Stimulated activated CD8-positive, alpha-beta memory T cell treated with anti-CD3 and anti-CD28 coated beads, Interleukin-4, amount 100 ng/mL, for 48 hours (primary cell): Measurements from ENCODE around the gene RAD51B.
"Not testable (repeated sequence)": the region's sequence is repeated elsewhere in the genome, so short reads cannot be mapped to it uniquely, and the experiment has no call there.

ENCODE experiments used
- DNase-seq: peaks from one replicate; pipeline ENCODE4 v3.0.0-alpha.2; 2020

The RAD51B gene

GRCh38 chr14:68656452-68656851 lies 836.9 kb downstream of the RAD51B start:
- no peak for DNase-seq

GRCh38 chr14:68657300-68658028 lies 837.9 kb downstream of the RAD51B start:
- no peak for DNase-seq

GRCh38 chr14:68658029-68658509 lies 838.5 kb downstream of the RAD51B start:
- no peak for DNase-seq

- no peak for DNase-seq
Measured at GRCh38 chr14:68658943-68659931, 839.7 kb downstream of the RAD51B start.

DNA sequence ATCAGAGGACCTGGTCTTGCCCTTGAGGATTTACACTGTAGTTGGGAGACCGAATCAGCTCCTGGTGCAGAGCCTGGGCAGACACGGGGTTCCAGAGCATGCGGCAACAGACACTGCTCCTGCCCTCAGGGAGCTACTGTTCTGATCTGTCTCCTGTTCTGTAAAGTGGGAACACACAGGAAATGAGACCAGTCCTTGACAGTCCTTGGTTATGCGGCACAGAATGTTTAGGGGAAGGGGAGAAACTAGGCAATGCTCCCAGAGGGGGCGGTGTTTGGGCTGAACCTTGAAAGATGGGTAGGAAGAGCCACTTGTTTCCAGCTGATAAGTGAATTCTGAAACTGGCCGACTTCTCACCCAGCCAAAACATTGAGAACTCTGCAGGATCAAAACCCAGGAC lies 840.9 kb downstream of the RAD51B start:
- DNase-seq = no peak

GRCh38 chr14:68661226-68662225 lies 841.9 kb downstream of the RAD51B start:
- peak; percentile 19 for DNase-seq

GRCh38 chr14:68662392-68662791 lies 842.8 kb downstream of the RAD51B start:
- peak; percentile 23 for DNase-seq

- not testable (repeated sequence) for DNase-seq
Measured at GRCh38 chr14:68662826-68663225, 843.2 kb downstream of the RAD51B start.

DNA sequence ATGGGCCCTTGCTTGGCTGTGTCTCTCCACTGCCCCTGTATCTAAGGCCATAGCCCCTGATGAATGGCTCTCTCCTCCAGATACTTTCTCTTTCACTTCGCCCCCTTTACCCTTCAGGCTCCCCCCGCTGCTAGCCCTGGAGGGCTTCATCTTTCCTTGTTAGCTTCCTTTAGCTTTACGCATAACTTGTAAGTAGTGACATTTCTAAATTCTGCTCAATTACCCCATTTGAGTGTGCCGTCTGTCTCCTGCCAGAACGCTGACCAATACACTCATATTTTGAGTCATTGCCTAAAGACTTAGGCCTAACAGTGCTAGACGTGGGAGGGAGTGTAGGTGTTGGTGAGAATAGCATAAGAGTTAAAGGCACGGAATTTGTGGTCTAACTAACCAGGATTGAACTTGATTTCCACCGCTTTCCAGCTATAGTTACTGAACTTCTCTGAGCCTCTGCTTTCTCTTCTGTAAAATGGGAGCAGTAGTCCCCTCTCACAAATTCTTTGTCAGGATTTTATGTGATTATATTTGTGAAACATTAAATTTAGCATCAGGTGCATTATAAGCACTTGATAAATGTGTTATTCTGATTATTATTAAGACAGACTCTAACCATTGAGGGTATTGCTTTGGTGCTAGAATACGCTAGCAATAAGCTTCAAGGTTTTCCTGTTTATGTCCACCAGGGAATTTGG lies 844.0 kb downstream of the RAD51B start:
- peak; percentile 69 for DNase-seq

- peak; percentile 53 for DNase-seq
Measured at GRCh38 chr14:68664225-68664681, 844.7 kb downstream of the RAD51B start.

GRCh38 chr14:68665131-68665530 lies 845.6 kb downstream of the RAD51B start:
- DNase-seq = peak; percentile 21

- DNase-seq = no peak
Measured at GRCh38 chr14:68665792-68666204, 846.2 kb downstream of the RAD51B start.

- no peak for DNase-seq
Measured at GRCh38 chr14:68666236-68666635, 846.7 kb downstream of the RAD51B start.

GRCh38 chr14:68666899-68667298 lies 847.3 kb downstream of the RAD51B start:
- DNase-seq = no peak

DNA sequence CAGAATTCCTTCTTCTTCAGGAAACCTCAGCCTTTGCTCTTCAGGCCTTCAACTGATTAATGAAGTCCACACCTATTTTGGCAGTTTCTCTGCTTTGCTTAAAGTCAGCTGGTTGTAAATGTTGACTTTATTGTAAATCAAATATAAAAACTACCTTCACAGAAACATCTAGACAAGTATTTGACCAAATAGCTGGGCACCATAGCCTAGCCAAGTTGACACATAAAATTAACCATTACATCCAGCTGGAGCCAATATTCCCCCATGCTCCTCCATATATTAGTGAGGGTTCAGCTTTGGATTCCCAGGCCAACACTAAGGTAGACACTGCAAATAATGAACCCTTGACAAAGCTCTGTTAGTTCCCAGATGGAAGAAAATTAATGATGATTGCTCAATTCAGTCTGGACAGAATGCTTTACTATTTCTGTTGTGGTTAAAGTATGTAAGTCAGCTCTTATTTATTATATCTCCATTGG lies 847.8 kb downstream of the RAD51B start:
- no peak for DNase-seq

- DNase-seq = no peak
Measured at GRCh38 chr14:68668028-68668427, 848.4 kb downstream of the RAD51B start.

DNA sequence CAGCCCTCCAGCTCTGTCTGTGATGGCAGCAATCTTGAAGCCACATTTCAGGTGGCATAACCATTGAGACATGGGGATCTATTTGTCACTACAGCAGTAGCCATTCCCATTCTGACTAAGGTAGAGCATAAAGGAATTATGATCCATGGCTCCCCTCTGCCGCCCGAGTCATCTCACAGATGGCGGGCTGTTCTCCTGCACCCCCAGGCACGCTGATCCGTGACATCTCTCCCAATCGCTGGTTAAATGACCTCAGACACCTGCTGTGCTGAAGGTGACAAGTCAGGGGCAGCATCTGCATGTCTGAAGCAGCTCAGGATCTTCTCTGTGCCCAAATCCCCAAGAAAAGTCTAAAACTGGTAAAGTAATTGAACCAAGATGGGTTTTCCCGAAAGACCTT lies 849.0 kb downstream of the RAD51B start:
- peak; percentile 17 for DNase-seq

GRCh38 chr14:68669111-68669511 lies 849.5 kb downstream of the RAD51B start:
- no peak for DNase-seq

GRCh38 chr14:68669603-68670358 lies 850.2 kb downstream of the RAD51B start:
- DNase-seq = no peak

GRCh38 chr14:68670359-68670715 lies 850.8 kb downstream of the RAD51B start:
- no peak for DNase-seq

DNA sequence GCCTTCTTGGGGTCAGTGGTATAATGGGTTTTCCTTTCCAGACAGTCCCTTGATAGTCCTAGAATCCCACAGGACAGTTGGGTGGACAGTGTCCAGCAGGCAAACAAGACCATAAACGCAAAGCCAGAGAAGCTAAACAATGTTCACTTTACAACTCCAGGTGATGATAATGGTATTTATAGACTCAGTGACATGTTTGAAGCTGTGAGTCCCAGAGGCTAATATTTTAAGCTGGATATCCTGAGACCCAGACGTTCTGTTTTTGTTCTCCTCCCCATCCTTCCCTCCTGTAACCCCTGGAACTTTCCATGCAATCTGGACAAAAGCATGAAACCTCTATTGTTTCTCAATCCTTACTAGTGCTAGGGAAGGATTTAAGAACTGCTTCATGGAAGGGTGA lies 852.3 kb downstream of the RAD51B start:
- DNase-seq = no peak
